ENCODE measurements around the gene NDUFS6.
"Not testable (repeated sequence)": the region's sequence is repeated elsewhere in the genome, so short reads cannot be mapped to it uniquely, and the experiment has no call there.

The NDUFS6 gene

DNA sequence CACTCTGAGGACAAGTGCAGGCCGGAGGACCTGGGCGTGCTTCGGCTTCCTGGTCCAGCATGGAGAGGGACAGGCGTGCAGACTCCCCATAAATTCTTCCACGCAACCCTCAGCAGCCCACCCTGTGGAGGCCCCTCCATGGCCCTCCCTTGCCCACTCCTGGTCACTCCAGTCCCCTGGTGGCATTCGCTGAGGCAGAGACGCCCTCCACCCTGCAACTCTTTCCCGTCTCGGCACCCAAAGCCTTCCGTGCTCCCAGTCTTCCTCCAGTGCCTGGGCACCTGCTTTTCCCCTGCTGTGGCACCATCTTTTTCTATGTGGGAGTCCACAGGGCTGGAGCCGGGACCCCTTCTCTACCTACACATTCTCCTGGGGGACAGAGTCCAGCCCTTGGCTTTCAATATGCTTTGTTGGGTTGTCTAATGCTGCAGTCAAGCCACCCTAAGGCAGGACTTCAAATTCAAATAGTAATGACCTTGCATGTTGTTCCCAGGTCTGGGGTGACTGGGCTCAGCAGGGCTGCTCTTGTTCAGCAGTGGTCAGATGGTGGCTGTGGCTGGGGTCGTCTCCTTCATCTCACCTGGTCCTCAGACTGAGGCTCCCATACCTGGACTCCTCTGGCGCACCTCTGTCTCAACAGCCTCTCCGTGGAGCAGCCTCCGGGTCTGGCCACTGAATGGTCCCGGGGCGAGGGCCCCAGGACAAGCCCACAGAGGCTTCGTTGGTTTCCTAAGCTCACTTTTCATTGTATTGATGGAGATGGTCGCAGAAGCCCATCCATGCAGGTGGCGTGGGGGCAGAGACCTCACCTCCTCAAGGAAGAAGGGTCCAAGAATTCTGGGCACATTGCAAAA is 16.8 kb upstream of the NDUFS6 start:
- no peak for DNase-seq

DNA sequence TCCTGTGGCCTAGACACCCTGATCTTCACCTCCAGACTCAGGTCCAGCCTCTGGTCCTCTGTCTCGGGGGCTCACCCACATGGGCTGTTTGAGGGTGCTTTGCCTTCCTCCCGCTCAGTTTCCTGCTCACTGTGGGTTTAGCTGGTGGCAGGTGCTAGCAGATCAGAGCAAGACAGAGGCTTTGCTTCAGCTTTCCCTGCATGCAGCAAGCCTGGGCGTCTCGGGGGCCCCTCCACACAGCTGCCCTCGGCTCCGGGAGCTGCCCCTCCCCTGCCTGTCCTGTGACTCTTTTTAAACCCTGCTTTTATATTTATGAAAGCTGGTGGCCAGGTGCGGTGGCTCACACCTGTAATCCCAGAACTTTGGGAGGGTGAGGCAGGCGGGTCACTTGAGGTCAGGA is 16.1 kb upstream of the NDUFS6 start:
- no peak for DNase-seq

DNA sequence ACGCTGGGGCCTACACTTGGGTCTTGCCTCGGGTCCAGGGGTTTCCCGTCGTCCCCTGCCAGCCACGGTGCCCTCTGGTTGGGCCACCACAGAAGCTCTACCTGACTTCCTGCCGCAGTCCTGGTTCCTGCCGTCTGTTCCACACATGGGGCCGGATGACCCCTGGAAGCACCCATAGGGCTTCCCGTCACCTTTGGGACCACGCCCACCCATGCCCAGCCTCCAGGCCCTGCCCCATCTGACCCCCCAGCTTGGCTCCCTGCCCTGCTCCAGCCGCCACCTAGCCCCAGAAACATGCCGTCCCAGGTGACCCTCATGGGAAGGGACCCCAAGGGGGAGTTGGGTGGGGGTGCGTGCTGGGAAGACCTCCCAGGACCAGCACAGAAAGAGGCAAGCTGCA is 15.2 kb upstream of the NDUFS6 start:
- no peak for DNase-seq

DNA sequence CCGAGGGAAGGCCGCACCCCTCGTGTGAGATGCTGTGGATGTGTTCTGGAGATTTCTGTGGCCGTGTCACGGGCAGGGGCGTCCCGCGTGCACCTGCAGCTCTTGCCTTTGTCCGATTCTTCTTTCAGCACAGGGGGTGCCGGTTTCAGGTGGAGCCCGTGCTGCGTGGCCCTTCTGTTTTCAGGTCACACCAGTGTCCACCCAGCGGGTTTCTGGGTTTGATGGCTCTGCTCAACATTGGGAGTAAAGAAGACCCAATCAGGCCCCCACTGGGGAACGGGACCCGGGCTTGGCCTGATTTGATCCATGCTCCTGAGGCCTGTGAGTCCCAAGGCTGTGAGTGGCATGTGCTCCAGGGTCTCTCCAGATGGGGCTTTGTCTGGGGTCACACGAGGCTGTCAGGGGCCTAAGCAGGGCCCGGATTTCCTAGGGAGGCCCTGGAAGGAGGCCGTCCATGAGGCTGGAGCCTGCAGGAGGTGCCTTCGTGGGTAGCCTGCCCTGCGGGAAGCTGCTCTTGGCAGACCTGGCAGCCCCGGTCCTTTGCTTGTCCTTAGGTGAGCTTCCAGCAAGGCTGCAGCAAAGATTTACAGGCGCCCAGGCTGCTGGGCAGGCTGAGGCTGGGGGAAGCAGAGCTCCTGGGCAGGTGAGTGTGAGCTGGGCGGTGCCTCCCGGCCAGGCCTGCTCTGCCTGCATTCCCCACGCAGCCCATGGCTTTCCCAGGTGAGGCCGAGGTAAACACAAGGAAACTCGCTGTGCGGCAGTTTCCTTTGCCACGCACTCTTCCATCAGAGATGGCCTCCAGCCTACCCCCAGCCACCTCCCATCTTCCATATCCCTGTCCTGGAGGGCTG is 14.4 kb upstream of the NDUFS6 start:
- DNase-seq = no peak

DNA sequence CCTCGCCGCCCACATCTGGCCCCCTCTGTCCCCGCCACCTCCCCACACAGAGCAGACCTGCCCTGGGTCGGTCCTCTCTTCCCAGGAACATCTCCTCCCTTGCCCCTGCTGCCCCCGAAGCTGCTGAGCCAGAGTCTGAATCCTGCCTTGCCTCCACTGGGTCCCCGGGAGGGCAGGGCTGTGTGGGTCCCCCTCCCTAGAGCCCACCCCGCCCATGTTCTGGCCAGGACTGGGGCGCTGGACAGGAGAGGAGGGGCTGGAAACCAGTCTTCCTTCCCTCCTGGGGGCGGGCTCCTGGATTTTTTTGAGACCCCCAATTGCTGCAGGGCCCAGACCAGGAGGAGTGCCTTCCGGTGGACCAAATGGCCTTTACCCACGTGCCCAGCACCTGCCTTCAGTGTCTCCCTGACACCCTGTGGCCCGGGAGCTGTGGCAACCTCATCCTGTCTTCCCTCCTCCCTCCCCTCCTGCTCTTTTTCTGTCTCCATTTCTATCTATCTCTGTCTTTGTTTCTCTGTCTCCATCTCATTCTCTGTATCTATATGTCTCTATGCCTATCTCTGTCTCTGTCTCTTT is 13.6 kb upstream of the NDUFS6 start:
- DNase-seq = no peak

DNA sequence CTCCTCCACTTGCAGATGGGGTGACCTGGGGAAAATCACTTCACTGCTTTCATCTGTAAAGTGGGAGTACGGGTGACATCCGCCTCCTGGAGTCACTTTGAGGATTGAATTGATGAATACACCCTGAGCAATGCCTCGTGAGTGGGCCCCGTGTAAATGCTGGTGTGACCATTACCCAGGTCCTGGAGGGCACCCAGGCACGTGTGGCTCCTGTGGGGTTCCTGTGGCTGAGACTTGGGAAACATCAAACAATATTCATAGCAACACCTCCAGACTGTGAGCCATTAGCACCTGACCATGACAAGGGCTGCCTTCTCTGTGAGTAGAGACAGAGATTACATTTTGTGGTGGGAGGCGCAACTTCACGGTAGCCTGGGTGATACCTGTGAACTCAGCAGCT is 13.0 kb upstream of the NDUFS6 start:
- DNase-seq = no peak

DNA sequence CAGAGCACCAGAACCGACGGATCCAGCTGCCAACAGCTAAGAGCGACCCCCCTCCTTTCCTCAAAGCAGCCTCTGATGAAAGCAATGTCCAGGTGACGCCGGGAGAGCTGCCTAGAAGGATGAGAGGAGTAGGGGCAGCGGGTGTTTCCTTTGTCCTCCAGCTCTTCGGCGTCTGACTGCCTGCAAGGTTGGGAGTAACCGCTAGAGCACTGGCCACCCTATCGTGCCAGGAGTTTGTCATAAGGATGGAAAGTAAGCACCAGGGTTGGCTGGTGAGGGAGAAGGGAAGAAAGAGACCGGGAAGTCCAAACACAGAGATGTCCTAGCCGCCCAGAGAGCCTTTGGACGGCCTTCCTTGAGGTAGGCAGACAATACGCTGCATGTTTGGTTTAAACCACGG is 12.4 kb upstream of the NDUFS6 start:
- DNase-seq = no peak

DNA sequence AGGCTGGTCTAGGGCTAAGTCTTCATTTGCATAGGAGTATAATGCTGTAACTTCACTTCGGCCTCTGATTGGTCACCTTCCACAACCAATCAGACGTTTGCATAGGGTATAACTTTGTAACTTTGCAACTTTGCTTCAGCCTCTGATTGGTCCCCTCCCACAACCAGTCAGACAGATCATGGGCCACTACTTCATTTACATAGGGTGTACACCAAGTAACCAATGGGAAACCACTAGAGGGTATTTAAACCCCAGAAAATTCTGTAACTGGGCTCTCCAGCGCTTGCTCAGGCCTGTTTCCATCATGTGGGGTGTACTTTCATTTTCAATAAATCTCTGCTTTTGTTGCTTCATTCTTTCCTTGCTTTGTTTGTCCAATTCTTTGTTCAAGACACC is 11.8 kb upstream of the NDUFS6 start:
- not testable (repeated sequence) for DNase-seq

DNA sequence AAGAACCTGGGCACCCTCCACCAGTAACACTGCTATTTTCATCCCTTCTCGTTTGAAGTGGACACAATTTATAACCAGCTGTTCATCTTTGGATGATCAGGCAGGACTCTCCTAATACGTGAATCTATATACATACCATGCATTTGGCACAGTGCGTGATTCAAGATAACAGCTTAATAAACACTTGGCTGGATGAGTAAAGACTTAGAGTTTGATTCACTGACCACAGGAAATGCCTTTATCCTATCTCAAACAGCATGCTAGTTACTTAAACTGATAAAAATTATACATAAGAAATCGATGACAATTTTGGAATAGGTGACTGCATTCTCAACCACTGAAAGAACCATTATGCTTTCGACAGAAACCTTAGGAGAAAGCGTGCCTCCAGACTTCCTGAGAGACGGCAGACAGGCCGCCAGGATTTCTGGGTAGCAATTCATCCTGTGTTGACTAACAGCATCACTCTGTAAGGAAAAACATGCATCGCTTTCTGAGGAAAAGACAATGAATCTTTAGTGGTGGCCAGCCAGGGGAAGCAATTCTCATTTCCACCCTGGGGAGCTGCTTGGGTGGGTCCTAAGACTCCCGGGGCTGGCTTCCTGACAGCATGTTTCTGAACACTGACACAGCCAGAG is 11.3 kb upstream of the NDUFS6 start:
- no peak for DNase-seq

DNA sequence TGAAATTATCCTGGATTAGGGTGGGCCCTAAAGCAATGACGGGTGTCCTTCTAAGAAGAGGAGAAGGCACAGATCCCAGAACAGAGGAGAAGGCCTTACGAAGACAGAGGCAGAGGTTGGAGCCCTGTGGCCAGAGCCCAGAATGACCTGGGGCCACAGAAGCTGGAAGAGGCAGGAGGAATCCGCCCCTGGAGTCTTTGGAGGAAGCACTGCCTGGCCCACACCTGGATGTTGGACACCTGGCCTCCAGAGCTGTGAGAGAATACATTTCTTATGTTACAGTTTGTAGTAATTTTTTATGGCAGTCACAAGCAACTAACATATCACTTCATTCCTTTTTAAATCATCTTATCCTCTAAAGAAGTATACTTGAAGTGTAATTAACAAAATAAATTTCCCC is 10.0 kb upstream of the NDUFS6 start:
- DNase-seq = no peak

DNA sequence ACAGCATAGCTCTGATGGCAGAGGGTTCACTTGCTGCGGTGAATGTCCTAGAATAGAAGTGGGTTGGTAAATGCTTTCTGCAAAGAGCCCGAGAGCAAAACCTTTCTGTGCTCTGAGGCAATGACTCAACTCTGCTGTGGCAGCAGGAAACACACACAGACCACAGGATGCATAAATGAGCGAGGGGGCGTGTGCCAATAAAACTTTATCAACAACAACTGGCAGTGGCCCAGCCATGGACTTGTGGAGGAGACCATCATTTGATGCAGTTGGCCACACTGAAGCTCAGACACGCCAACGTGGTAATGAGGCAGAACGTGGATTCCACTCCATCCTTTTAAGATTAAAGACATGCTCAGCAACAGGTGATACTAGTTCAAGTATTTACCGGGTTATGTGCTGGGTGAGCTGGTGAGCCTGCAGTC is 8.4 kb upstream of the NDUFS6 start:
- DNase-seq = peak; percentile 49

DNA sequence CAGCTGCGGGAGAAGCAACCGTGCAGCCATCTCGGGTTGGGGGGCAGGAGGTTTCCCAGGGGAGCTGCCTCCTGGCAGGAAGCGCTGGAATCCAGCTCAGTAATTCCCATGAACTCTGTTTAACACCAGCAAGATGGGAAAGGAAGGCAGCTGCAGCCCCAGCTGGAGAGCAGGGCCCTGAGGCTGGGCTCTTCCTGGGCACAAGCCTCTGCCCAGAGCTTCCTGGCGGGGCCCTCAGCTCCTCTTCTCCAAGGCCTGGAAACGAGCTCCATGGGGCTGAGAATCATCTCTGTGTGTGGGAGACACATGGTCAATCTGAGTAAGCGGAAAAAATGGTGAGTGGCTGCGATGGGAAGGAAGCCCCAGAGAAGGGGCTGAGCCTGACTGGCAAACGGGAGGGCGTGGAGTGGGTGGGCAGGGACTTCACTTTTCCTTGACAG is 7.9 kb upstream of the NDUFS6 start:
- DNase-seq = no peak

DNA sequence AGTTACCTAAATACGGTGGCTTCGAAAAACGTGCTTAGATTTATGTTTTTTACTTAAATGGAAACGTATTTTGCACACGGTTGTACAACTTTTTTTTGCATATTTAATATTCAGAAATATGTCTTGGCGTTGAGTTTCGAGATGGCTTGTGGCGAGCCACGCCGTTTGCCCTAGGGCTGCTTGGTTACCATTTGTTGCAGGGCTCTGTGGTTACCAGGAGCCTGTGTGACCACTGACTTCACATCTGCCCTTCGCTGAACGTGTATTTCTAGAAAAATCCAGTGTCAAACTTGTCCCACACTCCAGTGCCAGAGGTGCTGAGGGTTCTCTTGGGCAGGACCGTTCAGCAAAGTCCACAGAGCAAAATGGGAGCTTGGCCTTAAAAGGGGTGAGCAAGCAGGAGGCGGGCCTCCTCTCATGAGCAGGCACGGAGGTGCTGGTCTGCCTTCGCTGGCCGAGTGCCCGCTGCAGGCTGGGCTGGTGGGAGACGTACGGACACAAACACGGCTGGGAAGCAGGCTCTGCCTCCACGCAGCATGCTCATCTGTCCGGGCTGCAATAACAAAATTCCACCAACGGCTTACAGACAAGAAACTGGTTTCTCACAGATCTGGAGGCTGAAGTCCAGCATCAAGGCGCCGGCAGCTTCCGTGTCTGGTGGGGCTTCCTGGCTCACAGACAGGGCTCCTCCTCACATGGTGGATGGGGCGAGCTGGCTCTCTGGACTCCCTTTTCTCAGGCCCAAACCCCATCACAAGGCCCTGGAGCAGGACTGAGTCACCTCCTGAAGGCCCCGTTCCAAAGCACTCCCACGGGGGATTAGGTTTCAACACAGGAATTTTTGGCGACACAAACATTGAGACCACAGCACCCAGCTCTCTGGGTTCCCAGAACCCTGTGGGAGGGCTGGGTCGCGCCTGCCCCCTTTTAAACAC is 7.0 kb upstream of the NDUFS6 start:
- DNase-seq = no peak

DNA sequence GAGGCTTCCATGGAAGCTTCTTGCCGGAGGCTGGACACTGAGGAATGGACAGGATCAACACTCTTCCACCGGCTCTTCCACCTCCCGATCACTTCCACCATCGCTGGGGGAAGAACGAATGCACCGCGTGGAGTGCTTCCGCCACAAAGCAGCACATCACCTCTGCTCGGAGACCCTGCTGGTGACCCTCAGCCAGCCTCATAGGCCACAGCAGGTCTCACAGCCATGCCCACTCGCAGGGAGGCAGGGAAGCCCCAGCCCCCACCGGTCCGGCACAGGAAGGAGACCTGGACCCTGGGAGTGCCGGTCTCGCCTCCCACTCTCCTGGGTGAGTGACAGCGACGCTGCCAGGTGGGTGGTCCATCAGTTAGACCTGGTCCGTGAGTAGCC is 6.3 kb upstream of the NDUFS6 start:
- no peak for DNase-seq

DNA sequence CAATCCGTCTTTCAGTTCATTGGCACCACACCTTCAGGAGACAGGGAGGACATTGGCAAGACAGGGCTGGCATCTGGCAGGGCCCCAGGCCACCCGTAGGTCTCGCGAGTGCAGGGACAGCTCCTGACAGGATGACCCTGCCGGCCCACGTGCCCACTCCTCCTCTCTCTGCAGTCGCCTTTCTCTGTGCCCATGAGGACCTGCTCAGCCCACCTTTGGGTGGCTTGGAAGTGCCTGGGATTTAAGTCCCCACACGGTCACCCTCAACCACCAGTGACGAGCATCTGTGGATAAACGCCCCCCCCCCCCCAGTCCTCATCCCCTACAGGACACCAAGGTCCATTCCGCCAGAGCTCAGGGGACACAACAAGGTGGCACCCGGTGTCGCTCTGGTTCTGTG is 5.7 kb upstream of the NDUFS6 start:
- no peak for DNase-seq

DNA sequence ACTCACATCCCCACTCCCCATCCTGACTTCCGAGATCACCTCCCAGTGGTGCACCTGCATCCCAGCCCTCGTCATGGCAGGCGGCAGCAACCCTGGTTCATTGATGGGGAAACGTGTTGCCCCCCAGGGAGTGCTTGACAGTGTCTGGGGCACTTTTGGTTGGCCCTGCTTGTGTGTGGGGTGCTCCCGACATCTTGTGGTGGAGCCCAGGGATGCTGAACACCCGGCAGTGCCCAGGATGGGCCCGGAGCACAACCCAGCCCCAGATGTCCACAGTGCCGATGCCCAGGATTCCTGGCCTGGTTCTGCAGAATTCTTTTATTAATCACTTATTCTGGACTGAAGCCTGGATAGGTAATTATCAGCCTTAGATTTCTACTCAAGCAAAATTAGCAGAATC is 5.3 kb upstream of the NDUFS6 start:
- DNase-seq = no peak

DNA sequence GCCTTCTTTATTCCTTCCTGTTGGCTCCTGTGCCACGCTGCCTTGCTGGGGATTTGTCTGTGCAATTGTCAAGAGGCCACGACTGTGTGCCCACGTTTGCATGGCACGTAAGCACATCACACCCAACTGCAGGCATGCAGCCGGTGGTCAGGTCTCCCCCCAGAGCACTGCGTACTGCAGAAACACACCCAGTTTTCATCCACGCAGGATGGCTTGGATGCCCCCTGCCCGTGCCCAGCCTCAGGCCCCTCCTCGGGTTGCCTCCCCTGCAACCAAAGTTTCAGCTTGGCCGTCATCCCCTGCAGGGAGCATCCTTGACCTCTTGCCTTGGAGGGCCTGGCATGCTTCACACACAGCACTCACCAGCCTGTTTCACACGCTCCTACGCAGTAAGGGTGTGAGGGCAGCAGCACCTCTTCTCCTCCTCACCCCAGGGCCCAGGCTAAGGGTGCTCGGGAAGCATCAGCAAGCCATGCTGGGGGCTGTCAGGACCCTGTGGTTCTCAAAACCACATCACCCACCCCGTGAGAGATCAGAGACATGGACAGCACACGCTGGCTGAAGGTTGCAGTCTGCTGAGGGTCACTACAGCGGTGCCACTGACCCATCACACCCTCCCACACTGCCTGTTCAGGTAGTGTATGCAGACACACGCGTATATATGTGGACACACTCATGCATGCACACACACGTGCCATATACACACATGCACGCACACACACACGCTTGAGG is 4.7 kb upstream of the NDUFS6 start:
- no peak for DNase-seq

DNA sequence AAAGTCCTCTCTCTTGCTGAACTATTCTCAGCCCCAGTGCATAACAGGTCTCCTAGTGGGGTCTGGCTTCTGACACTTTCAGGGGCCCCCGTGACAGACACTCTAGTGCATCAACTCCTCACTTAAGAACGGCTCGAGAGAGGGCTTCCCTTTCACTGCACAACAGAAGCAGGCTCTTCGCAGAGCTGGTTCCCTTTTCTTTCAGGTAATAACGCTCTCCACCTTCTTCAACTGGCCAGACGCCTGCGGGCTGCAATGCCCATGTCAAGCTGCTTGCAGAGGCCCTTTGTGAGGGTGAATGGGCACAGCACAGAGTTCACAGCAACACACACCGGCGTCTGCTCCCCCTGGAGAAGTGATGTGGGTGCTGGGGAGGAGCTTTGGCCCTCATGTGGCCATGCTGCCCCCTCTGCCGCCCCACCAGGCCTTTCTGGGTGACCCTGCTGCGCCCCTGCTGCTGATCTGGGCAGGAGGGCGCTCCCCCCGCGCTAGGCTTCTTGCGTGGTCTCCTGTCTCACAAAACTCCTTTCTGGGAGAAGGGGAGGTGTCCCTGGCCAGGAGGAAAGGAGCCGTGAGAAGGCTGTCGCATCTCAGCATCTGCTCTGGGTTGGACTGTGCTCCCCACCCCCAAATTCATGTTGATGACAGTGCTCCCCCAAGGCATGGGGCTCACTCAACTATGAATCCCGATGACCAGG is 4.0 kb upstream of the NDUFS6 start:
- no peak for DNase-seq

DNA sequence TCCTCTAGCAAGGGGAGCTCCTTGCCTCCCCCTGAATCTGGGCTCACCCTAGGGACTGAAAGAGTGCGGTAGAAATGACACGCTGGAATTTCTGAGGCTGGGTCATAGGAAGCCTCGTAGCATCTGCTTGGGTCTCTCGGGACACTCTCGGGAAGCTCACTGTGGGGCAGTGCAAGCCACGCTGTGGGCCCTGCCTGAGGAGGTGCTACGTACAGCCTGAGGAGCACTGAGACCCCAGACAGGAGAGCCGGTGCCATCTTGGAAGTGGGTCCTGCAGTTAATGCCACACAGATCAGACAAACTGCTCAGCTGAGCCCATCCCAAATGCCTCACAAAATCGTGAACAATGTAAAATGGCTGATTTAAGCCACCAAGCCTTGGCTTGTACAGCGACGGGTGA is 3.4 kb upstream of the NDUFS6 start:
- no peak for DNase-seq

DNA sequence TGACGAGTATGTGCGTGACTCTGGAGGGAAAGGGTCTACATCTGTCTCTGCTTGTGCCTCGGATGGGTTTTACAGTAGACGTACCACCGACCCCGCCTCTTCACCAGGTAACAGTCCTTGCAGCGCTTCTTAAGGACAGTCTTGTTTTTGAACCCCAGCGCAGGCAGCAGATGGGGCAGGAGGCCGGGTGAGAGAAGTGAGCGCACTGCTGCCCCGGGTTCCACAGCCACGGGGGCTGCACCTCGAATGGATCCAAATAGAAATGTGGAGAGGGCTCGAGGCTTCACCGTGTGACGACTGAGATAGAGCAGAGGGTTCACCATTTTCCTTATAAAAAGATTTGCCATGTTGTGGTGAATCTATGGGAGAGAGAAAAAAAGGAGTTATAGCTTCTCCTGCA is 2.6 kb upstream of the NDUFS6 start:
- DNase-seq = not testable (repeated sequence)

Measured in T-helper 9 cell (primary cell).